OCI-M2 (cell line): Measurements from ENCODE around the gene OR4F29.
"Not testable (repeated sequence)": the region's sequence is repeated elsewhere in the genome, so short reads cannot be mapped to it uniquely, and the experiment has no call there.

ENCODE experiments used
- DNase-seq: peaks from one replicate; lab custom pipeline; 2025; ENCODE audit not compliant: unreplicated experiment; lab: John Stamatoyannopoulos, UW

The OR4F29 gene

GRCh38 chr1:451578-451977 lies at the start of gene OR4F29:
Gene OR4F29, minus strand, starts transcription at chr1:451678. Its CDS starts 0 bp downstream, at chr1:451678.
- not testable (repeated sequence) for DNase-seq
